OCI-LY3 (cell line): ENCODE measurements around the gene ITFG1.

ENCODE experiments used
- EZH2phosphoT487 ChIP-seq: fragments of 200-600 bp; shearing (Covaris generic); IDR thresholded peaks from 2 replicates; pipeline ENCODE4 v1.6.1; 2018; ENCODE audit warnings: antibody characterized with exemption, mixed run types, low read depth
- TF ChIP-seq, protein P1 (sequence below): fragments of 200-600, 300-600 bp; sonication (generic); IDR thresholded peaks from 2 replicates; pipeline ENCODE4 v1.5.1; 2014; ENCODE audit warnings: antibody characterized with exemption, low read length, low read depth

DNA sequence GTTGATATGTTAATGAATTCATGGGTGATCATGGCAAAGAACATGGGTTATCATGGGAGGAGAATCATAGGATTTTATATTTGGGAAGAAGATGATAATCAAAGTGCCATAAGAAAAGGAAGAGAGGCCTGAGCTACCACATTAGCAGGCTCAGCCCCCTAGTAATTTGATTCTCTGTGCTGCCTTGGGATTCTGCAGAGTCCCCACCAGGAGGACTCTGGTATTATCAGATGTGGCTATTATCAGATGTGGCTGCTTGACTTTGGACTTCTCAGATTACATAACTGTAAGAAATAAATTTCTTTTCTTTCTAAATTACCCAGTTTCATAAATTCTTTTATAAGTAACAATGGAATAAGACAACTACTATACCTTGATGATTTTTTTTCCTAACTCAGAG is 137.6 kb downstream of the ITFG1 start:
- TF ChIP-seq, protein P1, sequence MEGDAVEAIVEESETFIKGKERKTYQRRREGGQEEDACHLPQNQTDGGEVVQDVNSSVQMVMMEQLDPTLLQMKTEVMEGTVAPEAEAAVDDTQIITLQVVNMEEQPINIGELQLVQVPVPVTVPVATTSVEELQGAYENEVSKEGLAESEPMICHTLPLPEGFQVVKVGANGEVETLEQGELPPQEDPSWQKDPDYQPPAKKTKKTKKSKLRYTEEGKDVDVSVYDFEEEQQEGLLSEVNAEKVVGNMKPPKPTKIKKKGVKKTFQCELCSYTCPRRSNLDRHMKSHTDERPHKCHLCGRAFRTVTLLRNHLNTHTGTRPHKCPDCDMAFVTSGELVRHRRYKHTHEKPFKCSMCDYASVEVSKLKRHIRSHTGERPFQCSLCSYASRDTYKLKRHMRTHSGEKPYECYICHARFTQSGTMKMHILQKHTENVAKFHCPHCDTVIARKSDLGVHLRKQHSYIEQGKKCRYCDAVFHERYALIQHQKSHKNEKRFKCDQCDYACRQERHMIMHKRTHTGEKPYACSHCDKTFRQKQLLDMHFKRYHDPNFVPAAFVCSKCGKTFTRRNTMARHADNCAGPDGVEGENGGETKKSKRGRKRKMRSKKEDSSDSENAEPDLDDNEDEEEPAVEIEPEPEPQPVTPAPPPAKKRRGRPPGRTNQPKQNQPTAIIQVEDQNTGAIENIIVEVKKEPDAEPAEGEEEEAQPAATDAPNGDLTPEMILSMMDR, result no peak
- no peak for TF ChIP-seq EZH2phosphoT487
